ENCODE data around the gene ACOXL.

The ACOXL gene

DNA sequence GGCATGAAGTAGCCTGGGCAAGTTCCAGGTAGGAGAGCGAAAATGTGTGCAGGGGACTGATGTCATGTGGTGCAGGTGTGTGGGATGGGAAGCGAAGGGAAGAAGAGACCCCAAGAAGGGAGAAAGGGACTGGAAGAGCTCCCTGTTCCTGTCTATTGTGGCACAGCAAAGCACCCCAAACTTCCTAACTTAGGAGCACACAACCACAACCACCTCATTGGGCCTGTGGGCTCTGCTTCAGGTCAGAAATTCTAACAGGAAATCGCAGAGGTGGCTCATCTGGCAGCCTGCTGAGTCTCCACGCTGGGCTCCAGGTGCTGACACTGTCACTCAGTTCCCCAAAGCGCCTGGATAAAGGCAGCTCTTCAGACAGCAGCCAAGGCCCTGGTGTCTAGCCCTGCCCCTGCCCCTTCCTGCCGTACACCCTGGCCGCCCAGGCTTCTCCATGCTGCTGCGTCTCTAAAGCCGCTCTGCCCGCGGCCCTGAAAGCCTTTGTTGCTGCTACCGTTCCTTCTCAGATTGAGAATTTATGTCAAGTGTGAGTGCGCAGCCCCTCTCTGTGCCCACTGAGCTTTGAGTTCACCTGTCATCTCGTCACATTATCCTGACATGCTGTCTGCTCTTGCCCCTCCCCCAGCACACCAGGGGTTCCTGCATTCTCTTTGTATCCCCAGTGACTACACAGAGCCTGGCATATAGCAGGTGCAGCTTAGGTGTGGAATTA lies 248.1 kb downstream of the ACOXL start:
- peak; percentile 51 for DNase-seq

DNA sequence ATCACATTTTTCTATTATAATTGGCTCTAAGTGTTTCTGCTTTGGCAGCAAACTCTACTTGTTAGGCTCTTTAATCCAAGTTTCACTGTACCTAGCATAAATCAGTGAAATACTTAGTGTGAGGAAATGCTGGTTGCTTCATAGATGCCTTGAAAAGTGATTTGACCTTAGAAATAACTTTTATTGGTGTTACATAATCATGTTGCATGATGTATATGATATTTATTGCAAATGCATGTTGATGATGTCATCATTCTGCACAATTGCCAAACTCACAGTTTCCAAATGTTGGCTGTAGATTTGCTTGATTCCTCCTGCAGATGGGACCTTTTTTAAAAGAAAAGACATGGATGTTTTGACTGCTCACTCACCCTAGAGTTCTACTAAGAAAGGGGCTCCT lies 250.8 kb downstream of the ACOXL start:
- no peak for DNase-seq

DNA sequence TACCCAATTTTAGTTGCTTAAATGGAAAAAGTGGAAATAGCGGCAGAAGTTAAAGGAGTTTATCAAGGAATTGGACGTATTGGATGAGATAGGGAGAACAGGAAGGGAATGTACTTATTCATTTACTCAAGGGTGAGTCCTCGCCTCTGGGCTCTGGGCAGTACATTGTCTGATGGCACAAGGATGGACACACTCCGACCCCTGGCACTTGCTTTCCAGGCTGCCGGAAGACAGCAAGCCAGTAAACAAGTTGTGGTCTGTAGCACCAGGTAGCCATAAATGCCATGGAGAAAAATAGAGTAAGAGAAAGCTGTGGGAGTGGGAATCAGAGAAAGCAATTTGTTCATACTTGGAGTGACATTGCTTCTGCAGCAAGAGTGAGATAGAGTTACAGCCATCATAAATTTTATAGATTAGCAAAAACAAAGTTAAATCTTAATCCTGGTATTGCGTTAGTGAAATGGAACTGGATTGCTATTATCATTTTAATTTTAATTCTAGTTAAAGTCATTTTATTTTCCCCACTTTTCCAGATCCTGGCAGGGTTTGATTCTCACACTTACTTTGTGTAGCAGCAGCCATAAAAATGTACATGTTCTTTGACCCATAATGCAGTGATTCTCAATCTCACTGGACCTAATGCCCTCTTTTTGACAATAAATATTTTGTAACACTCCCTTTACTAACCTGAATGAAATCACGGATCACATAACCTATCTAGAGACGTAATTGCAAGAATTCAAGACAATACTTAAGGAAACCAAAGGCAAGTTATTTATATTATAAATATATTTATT lies 252.5 kb downstream of the ACOXL start:
- no peak for DNase-seq

DNA sequence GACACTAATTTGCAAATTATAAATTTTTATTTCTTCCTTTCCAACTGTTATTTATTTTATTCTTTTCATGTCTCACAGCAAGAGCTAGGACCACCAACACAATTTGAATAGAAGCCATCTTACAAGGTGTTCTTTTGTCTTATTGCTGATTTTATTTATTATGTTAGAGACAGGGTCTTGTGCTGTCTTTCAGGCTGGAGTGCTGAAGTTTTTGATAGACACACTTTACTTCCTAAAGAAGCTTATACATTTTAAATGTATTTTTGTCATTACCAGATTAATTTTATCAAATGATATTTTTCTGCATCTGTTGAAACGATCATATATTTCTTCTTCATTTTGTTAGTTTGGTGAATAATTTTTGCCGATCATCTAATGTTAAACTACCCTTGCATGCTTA lies 258.1 kb downstream of the ACOXL start:
- DNase-seq = no peak

DNA sequence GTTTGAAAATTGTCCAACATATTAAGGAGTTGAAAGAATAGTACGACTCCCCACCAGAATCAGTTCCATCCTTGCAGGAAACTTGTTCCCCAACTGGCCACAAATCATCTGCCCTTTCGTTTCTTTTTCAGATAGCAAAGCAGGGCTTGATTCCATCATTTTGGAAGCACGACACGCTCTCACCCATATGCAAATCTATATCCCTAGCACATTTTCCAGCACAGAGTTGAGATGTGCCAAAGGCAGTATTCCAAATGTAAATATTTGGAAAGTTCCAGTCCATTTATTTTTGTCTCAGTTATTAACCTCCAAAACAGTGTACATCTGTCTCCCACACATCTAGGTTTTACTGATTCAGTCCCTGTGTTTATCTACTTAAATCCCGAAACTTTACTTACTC lies 259.5 kb downstream of the ACOXL start:
- no peak for DNase-seq

DNA sequence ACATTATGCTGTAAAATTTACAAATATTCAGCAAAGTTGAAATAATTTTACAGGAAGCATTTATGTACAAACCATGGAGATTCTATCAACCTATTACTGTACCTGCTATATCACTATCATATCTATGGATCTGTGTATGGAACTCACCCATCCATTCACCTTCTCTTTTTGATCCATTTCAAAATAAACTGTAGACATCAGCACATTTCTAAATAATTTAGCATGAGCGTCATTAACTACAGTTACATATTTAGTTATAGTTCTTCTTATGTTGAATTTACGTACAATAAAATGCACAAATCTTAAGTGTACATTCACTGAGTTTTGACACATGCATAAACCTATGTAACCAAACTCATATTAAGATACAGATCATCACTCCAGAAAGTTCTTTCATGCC lies 260.5 kb downstream of the ACOXL start:
- DNase-seq = no peak

DNA sequence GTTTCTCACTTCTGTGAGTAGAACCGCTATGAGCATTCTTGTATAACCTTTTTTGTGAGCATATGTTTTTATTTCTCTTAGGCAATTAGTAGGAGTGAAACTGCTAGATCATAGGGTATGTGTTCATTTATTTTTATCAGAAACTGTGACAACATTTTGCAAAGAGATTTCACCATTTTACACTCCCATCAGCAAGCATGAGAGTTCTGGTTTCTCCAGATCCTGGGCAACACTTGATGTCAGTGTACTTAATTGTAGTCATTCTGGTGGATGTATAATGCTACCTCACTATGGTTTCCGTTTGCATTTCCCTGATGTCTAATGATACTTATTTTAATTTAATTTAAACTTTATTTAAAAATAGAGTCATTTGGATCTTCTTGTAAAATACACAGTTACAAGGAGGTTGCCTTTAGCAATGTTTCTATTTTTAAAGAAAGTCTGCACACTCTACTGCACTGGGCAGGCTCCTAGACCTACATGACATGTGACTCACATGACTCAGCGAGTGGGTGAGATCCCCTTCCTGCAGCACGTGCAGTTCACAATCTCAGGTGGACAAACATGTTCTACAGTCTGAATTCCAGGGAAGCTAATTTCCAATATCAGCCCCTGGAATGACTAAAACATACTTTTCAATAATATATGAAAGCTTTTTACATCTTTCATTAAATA lies 261.3 kb downstream of the ACOXL start:
- no peak for DNase-seq

DNA sequence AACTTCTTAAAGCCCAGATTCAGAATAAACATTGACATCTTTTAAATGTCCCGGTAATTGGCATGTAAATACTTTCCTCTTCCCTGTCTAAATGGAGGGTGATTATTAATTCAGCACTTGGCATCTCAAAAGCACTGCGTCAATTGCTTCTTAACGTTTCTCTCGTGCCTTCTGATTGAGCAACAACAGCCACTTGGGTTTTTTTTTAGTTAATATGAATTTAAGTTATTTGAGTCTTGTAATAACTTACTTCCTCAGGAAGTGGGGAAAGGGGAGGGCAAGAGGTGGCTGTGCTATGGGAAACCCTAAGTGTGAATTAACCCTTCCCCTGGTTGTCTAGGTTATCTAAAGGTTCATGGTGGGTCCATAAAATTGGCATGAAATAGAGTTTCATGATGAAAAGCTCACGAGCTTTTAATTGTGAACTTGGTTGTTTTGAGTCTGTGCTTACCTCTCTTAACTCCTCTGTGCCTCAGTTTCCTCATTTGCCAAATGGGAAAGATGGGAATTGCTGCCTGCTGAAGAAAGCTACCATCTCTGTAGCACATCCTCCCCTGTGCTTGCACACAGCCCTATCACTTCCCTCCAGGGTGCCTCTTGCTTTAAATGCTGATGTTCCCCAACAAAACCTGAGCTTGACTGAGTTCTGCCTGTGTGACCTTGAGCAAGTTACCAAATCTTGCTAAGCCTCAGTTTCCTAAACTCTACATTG lies 262.0 kb downstream of the ACOXL start:
- no peak for DNase-seq

DNA sequence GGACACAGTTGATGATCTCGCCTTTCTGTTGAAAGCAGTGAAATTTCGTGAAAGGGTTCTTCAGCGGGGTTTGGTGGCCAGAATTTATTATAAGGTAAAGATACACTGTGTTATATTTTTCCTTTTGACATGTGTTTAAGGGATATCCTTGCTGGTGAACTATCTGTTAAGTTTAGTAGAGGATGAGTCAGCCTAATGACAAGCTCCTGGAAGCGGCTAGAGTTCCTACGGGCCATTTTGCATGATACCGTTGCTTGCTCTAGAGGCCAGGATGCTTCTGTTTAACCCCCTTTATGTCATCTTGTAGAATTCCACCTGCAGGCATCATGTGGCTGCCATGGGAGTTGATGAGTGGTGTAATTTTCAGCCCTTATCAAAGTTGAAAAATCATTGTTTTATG lies 263.5 kb downstream of the ACOXL start:
- DNase-seq = no peak

DNA sequence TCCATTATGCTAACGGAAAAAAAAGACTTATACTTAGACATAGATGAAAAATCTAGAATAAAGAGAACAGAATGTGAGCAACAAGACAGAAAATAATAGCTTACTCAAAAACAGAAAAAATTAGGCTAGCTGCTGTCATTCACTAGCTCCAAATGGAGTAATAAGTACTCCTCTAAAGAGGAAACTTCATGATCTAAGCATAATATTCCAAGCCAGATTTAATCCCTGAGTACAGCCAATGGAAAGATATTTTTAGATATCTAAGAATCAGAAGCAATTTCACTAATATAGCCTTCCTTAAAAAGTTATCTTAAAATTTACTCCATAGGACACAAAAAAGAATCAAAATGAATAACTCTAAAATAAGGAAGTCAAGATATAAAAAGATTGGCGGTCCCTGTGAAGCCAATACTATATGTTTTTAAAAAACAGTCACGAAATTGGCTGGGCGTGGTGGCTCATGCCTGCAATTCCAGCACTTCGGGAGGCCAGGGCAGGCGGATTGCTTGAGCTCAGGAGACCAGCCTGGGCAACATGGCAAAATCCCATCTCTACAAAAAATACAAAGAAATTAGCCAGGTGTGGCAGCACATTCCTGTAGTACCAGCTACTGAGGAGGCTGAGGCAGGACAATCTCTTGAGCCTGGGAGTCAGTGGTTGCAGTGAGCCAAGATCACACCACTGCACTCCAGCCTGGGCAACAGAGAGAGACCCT lies 265.1 kb downstream of the ACOXL start:
- DNase-seq = no peak

DNA sequence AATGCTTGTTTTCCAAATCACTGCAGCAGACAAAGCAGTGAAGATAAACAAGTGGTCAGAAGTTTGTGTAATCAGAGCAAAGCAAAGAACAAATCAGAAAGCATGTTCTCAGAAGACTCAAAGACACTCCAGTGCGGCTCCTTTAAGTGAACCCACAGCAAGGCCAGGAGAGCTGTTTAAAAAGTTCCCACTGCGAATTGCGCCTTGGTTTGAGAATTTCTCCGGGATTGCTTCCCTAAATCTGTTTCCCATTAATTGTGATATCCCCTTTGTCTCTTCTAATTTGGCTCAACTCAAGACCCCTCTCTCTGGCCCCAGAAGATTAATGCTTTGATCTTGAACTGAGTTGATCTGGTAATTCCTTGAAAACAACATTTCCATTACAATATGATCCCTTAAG lies 265.9 kb downstream of the ACOXL start:
- DNase-seq = no peak

DNA sequence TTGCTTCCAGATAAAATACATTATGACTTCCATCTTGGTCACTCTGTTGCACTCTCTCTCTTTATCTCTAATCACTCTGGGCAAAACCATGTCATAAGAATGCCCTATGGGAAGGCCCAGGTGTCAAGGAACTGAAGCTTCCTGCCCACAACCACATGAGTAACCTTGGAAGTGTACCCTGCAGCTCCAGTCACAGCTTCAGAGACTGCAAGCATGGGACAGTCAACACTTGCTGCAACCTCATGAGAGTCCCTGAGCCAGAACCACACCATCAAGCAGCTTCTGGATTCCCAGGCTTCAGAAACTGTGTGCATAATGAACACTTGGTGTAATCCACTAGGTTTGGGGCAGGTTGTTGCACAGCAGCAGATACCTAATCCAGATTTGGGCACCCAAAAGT lies 267.3 kb downstream of the ACOXL start:
- no peak for DNase-seq

DNA sequence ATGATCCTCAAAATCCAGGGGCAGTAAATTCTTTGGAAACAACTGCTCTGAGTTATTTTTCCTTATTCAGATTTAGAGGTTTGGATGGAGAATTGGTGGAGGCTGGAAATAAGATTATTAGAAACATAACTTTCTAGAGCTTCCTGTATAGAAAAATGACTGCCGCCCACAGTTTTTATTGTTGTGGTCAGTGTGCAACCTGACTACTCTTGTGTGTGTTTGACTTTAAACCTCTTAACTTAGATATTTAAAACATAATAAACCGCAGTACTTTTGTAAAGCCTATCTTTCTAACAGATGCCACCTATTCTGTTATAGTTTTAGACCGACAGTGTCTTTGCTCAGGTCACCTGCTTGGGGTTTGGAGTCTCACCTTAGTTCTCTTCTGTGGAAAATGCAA lies 272.9 kb downstream of the ACOXL start:
- no peak for DNase-seq

DNA sequence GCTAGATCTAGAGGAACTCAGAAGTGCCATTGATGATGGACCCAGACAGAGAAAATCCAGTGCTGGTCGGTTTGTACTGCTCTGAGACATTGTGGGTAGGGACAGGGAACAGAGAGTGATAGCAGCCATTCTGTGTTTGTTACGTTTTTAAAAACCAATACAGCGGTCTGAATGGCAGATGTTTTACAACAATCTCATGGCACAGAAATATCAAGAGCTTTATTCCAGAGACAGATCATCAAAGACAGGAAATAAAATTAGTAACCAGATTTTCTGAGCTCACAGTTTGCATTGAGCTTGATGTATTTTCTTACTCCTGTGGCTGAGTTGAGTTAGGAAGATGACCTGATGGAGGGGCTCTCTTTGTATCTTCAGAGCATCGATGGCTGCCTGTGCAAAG lies 273.4 kb downstream of the ACOXL start:
- no peak for DNase-seq

DNA sequence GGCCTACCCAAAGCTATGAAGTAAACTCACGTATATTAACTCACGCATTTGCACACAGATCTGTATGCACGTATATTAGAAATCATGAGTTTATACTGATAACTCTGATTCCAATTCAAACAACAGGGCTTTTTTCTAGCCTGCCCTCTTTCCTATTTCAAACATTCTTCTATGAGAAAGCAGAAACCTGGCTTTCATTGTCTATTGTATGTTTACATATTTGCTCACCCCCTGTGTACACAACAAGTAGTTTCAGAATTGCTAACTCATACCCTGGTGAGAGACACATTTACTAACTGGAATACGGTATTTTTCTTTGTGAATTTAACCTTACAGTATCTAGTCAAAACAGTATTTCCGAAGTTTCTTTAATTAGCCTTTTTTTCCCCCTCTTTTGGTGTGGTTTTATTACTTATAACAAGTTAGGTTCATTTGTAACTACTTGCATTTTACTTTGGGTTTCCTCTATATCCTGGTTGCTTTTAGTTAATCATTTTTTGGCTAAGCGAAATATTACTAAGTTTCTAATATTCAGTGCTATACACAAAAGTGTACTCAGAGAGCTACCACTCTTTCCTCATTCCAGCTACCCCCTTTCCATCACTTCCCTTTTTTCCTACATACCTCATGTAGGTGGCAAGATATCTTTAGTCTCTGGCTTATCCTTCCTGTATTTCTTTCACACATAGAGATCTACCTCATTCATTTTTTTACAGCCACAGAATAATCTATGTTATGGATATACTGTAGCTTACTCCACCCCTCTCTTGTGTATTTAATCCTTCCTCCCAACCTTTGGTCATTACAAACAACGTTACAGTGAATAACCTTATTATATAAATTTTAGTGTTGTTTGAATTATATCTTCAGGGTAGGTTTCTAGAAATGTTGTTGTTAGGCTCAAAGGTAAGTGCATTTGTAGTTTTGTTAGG lies 275.6 kb downstream of the ACOXL start:
- no peak for DNase-seq

DNA sequence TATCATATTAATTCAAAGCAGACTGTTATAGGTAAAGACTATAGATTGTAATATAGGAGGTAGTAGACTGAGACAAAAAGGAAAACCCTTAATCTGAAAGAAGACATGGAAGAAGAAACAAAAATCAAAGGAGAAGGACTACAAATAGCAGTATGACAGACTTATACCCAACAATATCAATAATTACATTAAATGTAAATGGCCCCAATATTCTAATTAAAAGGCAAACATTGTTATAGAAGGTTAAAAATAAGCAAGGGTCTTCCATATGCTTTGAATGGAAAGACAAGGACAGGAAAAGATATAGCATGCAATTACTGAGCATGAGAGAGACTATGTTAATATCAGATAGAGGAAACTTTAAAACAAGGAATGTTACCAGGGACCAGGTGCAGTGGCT lies 278.8 kb downstream of the ACOXL start:
- DNase-seq = no peak

DNA sequence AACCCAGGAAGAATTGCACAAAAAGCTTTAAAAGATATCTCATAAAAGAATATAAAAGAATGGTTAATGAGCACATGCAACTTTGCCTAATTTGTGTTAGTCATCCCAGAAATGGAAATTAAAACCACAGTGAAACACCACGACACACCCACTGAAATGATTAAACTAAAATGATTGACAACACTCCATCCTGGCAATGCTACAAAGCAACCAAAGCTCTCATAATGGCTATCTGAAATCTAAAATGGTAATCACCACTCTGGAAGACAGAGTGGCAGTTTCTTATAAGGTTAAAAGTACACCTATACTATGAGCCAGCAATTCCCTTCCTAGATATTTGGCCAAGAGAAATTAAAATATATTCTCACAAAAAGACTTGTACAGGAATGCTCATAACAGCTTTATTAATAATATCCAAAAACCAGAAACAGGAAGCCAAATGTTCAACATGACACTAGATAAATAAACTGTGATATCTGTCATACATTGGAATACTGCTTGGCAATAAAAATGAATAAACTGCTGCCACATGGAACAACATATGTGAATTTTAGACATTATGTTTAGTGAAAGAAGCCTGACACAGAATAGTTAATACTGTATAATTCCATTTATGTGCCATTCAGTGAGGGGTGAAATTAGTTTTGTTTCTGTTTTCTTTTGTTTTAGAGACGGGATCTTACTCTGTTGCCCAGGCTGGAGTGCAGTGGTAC lies 283.1 kb downstream of the ACOXL start:
- no peak for DNase-seq

DNA sequence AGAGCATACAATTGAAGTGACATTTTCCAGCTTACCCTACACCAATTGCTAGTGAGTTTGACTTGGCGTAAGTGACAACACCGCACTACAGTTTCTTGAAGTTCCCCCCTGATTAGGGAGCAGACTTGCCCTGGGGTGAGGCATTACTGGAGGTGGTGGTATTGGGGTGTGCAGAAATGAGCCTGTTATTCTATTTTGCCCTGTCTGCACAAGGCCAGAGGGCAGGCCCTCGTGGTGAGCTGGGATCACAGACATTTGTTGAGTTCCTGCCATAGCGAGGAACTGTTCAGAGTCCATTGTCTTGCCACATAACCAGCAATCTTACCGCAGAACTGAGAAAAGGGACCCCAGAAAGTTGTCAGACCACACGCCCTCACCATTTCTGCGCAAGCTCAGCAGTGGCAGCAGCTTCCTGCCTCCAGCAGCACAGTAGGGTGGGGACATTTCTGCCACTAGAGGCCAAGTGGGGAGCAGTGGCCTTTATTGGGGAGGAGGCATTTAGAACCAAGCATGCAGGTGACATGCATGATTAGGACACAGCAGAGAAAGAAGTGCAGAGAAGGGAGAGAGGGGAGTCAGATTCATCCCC lies 284.8 kb downstream of the ACOXL start:
- no peak for DNase-seq

DNA sequence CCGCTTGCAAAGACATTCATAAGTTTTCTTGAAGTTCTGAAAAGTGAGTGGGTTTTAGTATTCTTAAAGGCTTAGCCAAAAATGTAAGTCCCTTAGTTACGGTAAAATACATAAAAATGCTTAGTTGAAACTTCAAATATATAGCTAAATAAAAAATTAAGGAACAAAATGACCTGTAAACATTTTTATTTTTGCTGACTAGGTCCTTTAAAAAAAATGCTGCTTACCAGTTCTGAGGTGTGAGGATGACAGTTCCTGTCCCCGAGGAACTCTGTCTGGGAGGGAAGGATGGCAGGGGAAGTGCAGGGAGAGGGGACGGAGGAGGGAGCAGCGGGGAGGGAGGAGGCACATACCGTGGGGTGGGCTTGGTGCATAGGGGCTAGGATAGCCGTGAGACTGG lies 285.5 kb downstream of the ACOXL start:
- DNase-seq = no peak

DNA sequence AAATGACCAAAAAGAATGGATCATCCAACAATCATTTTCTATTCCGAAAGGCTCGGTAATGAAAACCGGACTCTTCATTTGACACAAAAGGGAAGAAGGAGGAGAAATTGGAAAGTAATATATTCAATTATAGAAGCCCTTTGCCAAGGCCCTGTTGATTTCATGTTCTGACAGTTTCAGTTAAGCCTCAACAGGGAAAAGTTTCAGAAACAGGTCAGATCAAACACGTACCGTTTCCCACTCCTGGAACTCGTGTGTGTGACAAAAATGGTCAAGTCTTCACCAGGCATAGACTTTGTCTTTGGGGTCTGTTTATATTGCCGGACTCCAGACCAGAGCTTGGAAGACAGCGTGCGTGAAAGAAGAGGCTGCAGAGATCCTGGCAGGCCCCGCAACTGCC lies 287.0 kb downstream of the ACOXL start:
- DNase-seq = no peak

DNA sequence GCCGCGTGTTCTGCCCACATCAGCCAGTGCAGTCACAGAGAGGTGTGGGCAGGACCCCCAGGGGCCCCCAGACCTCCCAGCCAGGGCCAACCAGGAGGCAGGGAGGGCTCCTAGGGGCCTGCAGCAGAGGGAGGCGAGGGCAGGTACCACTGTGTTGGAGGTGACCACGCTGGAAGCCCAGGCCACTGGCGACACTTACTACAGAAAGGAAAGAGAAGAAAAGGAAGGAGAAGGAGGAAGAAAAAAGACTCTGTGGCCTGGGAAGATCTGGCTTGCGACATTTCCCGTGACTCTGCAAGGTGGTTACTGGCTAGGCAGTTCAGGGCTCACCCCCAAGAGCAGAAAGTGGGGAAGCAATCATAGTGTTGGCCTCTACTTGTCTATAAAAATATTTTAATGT lies 290.3 kb downstream of the ACOXL start:
- no peak for DNase-seq
